GM23338 (cell line): ENCODE results near the gene EDARADD. TPM values are rescaled to one million over a fixed set of nuclear protein-coding genes. Genes with fewer than 3 reads are reported as not detected.

ENCODE experiments used
- ATAC-seq: fragments of 200-7000 bp; cut with Tn5 transposase; 3 replicates; pipeline ENCODE4 v1.9.1; 2020
- DNase-seq: peaks from one replicate; pipeline ENCODE4 v3.0.0-alpha.2; 2015; ENCODE audit warnings: low spot score
- H2AFZ ChIP-seq: fragments of 200-600 bp; sonication (generic); 2 replicates; pipeline ENCODE4 v1.8.0; 2016; ENCODE audit warnings: antibody characterized with exemption, mild to moderate bottlenecking, moderate library complexity
- H3F3A ChIP-seq: fragments of 200-600 bp; sonication (generic); replicated peaks from 2 replicates; pipeline ENCODE4 v1.8.0; 2017; ENCODE audit warnings: antibody characterized with exemption, mixed run types, low read depth
- H3K27ac ChIP-seq: fragments of 200-600 bp; sonication (generic); 2 replicates; pipeline ENCODE4 v1.6.1; 2016; ENCODE audit warnings: low read depth
- H3K27me3 ChIP-seq: fragments of 200-600 bp; sonication (generic); 2 replicates; pipeline ENCODE4 v1.8.0; 2016; ENCODE audit warnings: mild to moderate bottlenecking, mixed run types, moderate library complexity; ENCODE audit not compliant: insufficient read depth
- H3K36me3 ChIP-seq: fragments of 200-600 bp; sonication (generic); 2 replicates; pipeline ENCODE4 v1.8.0; 2016; ENCODE audit warnings: mild to moderate bottlenecking; ENCODE audit not compliant: insufficient read depth
- H3K4me1 ChIP-seq: fragments of 200-600 bp; sonication (generic); 2 replicates; pipeline ENCODE4 v1.8.0; 2016; ENCODE audit warnings: mild to moderate bottlenecking, moderate library complexity; ENCODE audit not compliant: insufficient read depth
- H3K4me2 ChIP-seq: fragments of 200-600 bp; sonication (generic); 2 replicates; pipeline ENCODE4 v1.7.1; 2017; ENCODE audit warnings: mixed run types
- H3K4me3 ChIP-seq: fragments of 200-600 bp; sonication (generic); 2 replicates; pipeline ENCODE4 v1.6.1; 2016; ENCODE audit warnings: mixed run types
- H3K79me2 ChIP-seq: fragments of 200-600 bp; sonication (generic); replicated peaks from 2 replicates; pipeline ENCODE4 v1.8.0; 2017; ENCODE audit warnings: mild to moderate bottlenecking; ENCODE audit not compliant: insufficient read depth
- H3K9me2 ChIP-seq: fragments of 200-600 bp; sonication (generic); 2 replicates; pipeline ENCODE4 v1.8.0; 2017; ENCODE audit not compliant: insufficient read depth
- H4K20me1 ChIP-seq: fragments of 200-600 bp; sonication (generic); replicated peaks from 2 replicates; pipeline ENCODE4 v1.8.0; 2017; ENCODE audit warnings: mild to moderate bottlenecking; ENCODE audit not compliant: insufficient read depth
- H3K27ac Mint-ChIP-seq: 2 replicates; pipeline ENCODE4 v1.8.0; 2020; ENCODE audit warnings: inconsistent platforms, mild to moderate bottlenecking, moderate library complexity, mixed read lengths
- H3K27me3 Mint-ChIP-seq: 3 replicates; pipeline ENCODE4 v1.8.0; 2022; ENCODE audit warnings: low read depth, mild to moderate bottlenecking, moderate library complexity, mixed read lengths, inconsistent platforms; ENCODE audit not compliant: insufficient read depth, poor library complexity
- H3K36me3 Mint-ChIP-seq: 3 replicates; pipeline ENCODE4 v1.8.0; 2021; ENCODE audit warnings: low read depth, mild to moderate bottlenecking, inconsistent platforms, moderate library complexity, mixed read lengths
- H3K4me1 Mint-ChIP-seq: 3 replicates; pipeline ENCODE4 v1.8.0; 2020; ENCODE audit warnings: mild to moderate bottlenecking, inconsistent platforms, mixed read lengths
- H3K4me3 Mint-ChIP-seq: 3 replicates; pipeline ENCODE4 v1.8.0; 2021; ENCODE audit warnings: moderate library complexity, mild to moderate bottlenecking, inconsistent platforms, mixed read lengths
- H3K9me3 Mint-ChIP-seq: 3 replicates; pipeline ENCODE4 v1.8.0; 2020; ENCODE audit warnings: moderate library complexity, mild to moderate bottlenecking, inconsistent platforms, mixed read lengths
- CTCF ChIP-seq, 2 experiments: fragments of 200-600 bp in 1 of 2; sonication (generic) in 1 of 2; conservative IDR thresholded peaks; 2 replicates each; pipeline versions ENCODE4 v1.5.1 to v1.6.1; 2016 to 2017; ENCODE audit warnings: antibody characterized with exemption in 2 of 2, low read depth in 2 of 2, mild to moderate bottlenecking in 2 of 2, moderate library complexity in 1 of 2
- EZH2 ChIP-seq: fragments of 200-600 bp; sonication (generic); IDR thresholded peaks from one replicate; pipeline ENCODE4 v1.8.0; 2017; ENCODE audit warnings: antibody characterized with exemption, mild to moderate bottlenecking, low read depth; ENCODE audit not compliant: unreplicated experiment
- EZH2phosphoT487 ChIP-seq: fragments of 200-600 bp; sonication (generic); IDR thresholded peaks from one replicate; pipeline ENCODE4 v1.8.1; 2018; ENCODE audit warnings: antibody characterized with exemption; ENCODE audit not compliant: unreplicated experiment
- JUNB ChIP-seq: IDR thresholded peaks from one replicate; pipeline ENCODE4 v1.6.1; 2016; ENCODE audit warnings: antibody characterized with exemption; ENCODE audit not compliant: unreplicated experiment
- NANOG ChIP-seq: IDR thresholded peaks from 2 replicates; pipeline ENCODE4 v1.6.1; 2016; ENCODE audit warnings: antibody characterized with exemption, borderline replicate concordance
- POLR2AphosphoS5 ChIP-seq: IDR thresholded peaks from 2 replicates; pipeline ENCODE4 v1.6.1; 2016; ENCODE audit warnings: antibody characterized with exemption, low read depth
- REST ChIP-seq: IDR thresholded peaks from one replicate; pipeline ENCODE4 v1.6.1; 2018; ENCODE audit warnings: antibody characterized with exemption; ENCODE audit not compliant: unreplicated experiment
- STAT1 ChIP-seq: IDR thresholded peaks from one replicate; pipeline ENCODE4 v1.6.1; 2016; ENCODE audit warnings: antibody characterized with exemption; ENCODE audit not compliant: unreplicated experiment
- ZNF114 ChIP-seq: fragments of 250-450 bp; sonication (Bioruptor Pico); IDR thresholded peaks from 2 replicates; pipeline ENCODE4 v1.5.0; 2020; ENCODE audit warnings: mild to moderate bottlenecking, moderate library complexity
- ZNF331 ChIP-seq: fragments of 250-450 bp; sonication (Bioruptor Pico); IDR thresholded peaks from 2 replicates; pipeline ENCODE4 v1.5.0; 2020; ENCODE audit warnings: low read depth, mild to moderate bottlenecking, moderate library complexity
- polyA plus RNA-seq: library from polyadenylated mRNA; unstranded; fragments of >200 nt; fragmentation: Nextera tagmentation; extraction: Ambion mirVana; gene quantifications from 2 replicates; pipeline ENCODE4 v1.2.1, GENCODE V29; 2016
- total RNA-seq: library from RNA; depleted of rRNA; stranded (reverse); fragments of >200 nt; shearing (Covaris generic); gene quantifications from 2 replicates; pipeline ENCODE4 v1.2.3, GENCODE V29; 2014
- TF ChIP-seq, protein P1 (sequence below): IDR thresholded peaks from 2 replicates; pipeline ENCODE4 v1.6.1; 2016; ENCODE audit warnings: antibody characterized with exemption

Gene EDARADD
- total and polyA plus RNA-seq, 2 experiments from 2014 or later = 3.7 to 4.4 TPM

GRCh38 chr1:236433819-236434315 lies 39.8 kb downstream of the EDARADD start:
- no peaks in the 10 kb centered on the region for H3K36me3 ChIP-seq
- no peak overlapping the region for H2AFZ ChIP-seq
- no peaks in the 10 kb centered on the region for H4K20me1 ChIP-seq
- no peaks in the 10 kb centered on the region for H3K27me3 ChIP-seq
- Mint-ChIP-seq H3K4me3 (no peak overlapping the region), H3K9me3 (peaks cover 8% of the 10 kb centered on the region), H3K36me3 (peaks cover 14% of the 10 kb centered on the region), H3K27me3 (no peaks in the 10 kb centered on the region), H3K4me1 (0 out of 3 replicates have a peak, but pooled peaks cover 3% of the 10 kb centered on the region), H3K27ac (no peak overlapping the region)
- H3K4me1 ChIP-seq = no peaks in the 10 kb centered on the region
- H3K79me2 ChIP-seq = no peaks in the 10 kb centered on the region
- H3K9me2 ChIP-seq = no peaks in the 10 kb centered on the region
- ATAC-seq (no peak), DNase-seq (no peak)
- H3F3A ChIP-seq = no peaks in the 10 kb centered on the region
- H3K4me2 ChIP-seq = no peak overlapping the region
- H3K4me3 ChIP-seq = no peak overlapping the region
- no peak overlapping the region for H3K27ac ChIP-seq
- TF ChIP-seq REST (no peak), STAT1 (no peak), NANOG (no peak), JUNB (no peak), EZH2 (no peak), POLR2AphosphoS5 (no peak), CTCF (conservative IDR thresholded peaks at IDR 0.05; ENCODE audit: low read depth in 2 of 2) (no peak)
- TF ChIP-seq, protein P1, sequence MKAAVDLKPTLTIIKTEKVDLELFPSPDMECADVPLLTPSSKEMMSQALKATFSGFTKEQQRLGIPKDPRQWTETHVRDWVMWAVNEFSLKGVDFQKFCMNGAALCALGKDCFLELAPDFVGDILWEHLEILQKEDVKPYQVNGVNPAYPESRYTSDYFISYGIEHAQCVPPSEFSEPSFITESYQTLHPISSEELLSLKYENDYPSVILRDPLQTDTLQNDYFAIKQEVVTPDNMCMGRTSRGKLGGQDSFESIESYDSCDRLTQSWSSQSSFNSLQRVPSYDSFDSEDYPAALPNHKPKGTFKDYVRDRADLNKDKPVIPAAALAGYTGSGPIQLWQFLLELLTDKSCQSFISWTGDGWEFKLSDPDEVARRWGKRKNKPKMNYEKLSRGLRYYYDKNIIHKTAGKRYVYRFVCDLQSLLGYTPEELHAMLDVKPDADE = no peak

DNA sequence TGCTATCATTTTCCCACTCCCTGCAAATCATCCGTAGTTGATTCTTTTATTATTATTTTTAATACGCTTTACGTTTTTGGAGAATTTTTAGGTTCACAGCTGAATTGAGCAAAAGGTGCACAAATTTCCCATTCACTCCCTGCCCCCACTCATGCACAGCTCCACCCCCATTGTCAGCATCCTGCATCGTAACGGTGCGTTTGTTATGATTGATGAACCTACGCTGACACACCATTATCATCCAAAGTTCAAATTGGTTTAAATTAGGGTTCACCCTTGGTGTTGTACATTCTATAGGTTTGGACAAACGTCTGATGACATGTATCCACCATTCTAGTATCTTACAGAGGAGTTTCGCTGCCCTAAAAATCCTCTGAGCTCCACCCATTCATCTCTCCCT lies 44.5 kb downstream of the EDARADD start:
- H3K4me2 ChIP-seq = no peak overlapping the region
- ATAC-seq = no peak
- DNase-seq = no peak
- no peak overlapping the region for H3K27ac ChIP-seq
- no peak overlapping the region for H3K4me3 Mint-ChIP-seq
- peaks cover 1% of the 10 kb centered on the region for H3K27me3 Mint-ChIP-seq
- no peak overlapping the region for H2AFZ ChIP-seq
- H3K9me2 ChIP-seq = no peaks in the 10 kb centered on the region
- H3K9me3 Mint-ChIP-seq = no peaks in the 10 kb centered on the region; the same call in 2 of the 3 replicates
- no peaks in the 10 kb centered on the region for H3K4me1 ChIP-seq
- no peaks in the 10 kb centered on the region for H3K27me3 ChIP-seq
- H3F3A ChIP-seq = no peaks in the 10 kb centered on the region
- H3K79me2 ChIP-seq = no peaks in the 10 kb centered on the region
- H3K36me3 Mint-ChIP-seq = peaks cover 13% of the 10 kb centered on the region
- no peak overlapping the region for H3K4me3 ChIP-seq
- 0 out of 3 replicates have a peak, but pooled peaks cover 3% of the 10 kb centered on the region for H3K4me1 Mint-ChIP-seq
- H3K27ac Mint-ChIP-seq = no peak overlapping the region
- no peaks in the 10 kb centered on the region for H4K20me1 ChIP-seq
- no peaks in the 10 kb centered on the region for H3K36me3 ChIP-seq
- no peak for TF ChIP-seq ZNF114
- no peak for TF ChIP-seq REST
- TF ChIP-seq JUNB = no peak
- no peak for TF ChIP-seq EZH2
- no peak for TF ChIP-seq EZH2phosphoT487
- TF ChIP-seq ZNF331 (CRISPR knock-in tag) = no peak
- no peak for TF ChIP-seq CTCF (conservative IDR thresholded peaks at IDR 0.05; ENCODE audit: low read depth in 2 of 2)
